Stimulated activated CD8-positive, alpha-beta memory T cell treated with anti-CD3 and anti-CD28 coated beads, Interleukin-15, amount 100 ng/mL, for 48 hours (primary cell): ENCODE results near the gene HMGB1.

Source experiments
- DNase-seq, 2 donors: peaks; one replicate each; pipeline ENCODE4 v3.0.0-alpha.2; 2020; ENCODE audit warnings: low read depth in 2 of 2

The HMGB1 gene

DNA sequence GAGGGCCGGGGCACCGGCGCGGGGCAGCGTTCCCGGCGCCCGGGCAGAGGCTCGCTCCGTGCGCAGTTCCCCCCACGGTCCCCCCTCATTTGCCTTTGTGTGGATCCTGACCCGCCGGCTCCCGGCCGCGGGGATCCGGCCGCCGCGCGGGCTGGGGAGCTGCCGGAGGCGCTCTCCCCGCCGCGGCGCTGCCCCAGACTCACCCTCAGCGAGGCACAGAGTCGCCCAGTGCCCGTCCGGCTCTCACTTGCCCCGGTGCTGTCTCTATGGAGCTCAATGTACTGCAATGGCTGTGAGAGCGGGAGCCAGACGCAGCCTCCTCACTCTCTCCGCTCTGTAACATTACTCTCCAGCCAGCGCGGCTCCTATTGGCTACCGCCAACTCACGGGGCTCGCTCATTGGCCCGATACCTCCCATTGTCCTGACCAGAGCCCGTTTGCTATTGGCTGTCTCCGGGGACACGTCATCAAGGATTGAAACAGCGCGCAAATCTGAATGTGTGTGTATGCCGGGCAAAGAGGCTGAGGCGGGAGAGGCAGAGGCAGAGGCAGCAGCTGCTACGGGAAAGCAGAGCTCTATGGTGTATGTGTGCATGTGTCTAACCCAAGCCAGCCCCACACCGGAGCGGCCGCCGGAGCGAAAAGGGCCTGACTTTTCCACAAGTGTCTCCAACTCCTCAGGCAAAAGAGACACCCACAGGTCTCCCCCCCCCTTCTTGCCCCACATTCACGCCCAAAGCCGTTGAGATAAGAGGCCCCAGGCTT is at the start of gene HMGB1:
Gene HMGB1 (minus strand): TSS at position 344 of the 765 bp plus-strand sequence. CDS start 2,256 bp downstream, outside the sequence.
- DNase-seq = peak; percentile 92 to 95

DNA sequence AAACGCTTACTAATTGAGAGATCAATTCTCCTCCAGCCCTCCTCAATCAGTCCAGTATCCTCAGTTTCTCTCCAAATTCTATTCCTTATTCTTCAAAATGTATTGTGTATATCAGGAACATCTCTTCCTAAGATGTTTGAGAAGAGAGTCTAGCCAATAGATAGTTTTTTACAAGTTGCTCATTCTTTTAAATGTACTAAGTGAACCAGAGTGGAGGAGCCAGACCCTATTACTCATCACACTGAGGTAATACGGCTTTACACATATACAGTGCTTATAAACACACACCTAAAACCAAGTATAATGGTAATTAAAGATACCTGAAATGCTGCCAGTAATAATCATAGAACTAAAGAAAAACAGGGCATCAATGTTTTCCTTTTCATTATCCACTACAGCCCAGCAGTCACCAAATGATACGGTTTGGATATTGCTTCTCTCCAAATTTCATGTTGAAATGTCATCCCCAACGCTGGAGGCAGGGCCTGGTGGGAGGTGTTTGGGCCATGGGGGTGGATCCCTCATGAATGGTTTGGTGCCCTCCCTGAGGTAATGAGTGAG is 45.2 kb upstream of the HMGB1 start:
- no peak for DNase-seq

DNA sequence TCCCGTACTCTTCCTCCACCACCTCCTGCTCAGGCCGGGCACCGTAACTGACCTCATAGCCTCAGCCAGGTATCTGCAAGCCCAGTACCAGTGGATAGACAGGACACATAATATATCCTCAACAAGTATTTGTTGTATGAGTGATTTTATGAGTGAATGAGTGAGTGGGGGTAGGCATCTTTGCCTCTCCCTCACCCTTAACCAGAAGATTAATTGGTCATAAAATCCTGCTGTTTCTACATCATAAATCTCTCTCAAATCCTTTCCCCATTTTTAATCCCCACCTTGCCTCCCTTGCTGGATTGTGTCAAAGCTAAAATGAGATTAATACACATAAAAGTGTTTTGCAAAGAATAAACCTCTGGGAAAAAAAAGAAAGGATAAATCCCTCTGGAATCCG is 44.4 kb upstream of the HMGB1 start:
- DNase-seq = no peak

DNA sequence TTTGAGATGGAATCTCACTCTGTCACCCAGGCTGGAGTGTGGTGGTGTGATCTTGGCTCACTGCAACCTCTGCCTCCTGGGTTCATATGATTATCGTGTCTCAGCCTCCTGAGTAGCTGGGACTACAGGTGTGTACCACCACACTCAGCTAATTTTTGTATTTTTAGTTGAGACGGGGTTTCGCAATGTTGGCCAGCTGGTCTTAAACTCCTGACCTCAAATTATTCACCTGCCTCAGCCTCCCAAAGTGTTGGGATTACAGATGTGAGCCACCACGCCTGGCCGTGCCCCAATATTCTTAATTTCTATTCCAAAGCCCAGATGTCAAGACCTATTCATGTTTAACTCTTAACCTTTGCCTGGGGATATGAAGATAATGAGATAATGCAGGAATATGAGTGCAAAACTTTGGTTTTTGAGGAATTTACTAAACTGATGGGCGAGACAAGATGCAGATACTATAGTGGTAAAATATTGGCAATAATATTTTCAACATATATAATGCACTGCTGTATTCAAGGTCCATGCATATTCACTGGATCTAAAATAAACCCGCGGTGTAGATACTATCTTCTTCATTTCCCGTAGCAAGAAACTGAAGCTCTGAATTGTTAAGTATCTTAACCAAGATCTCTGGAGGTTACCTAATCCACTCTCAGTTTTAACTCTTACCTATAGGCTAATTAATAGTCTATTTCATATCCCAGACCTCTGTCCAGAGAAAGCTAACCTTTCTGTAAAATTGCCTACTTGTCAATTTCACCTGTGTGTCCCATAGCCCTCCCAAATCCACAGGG is 43.7 kb upstream of the HMGB1 start:
- DNase-seq = no peak

DNA sequence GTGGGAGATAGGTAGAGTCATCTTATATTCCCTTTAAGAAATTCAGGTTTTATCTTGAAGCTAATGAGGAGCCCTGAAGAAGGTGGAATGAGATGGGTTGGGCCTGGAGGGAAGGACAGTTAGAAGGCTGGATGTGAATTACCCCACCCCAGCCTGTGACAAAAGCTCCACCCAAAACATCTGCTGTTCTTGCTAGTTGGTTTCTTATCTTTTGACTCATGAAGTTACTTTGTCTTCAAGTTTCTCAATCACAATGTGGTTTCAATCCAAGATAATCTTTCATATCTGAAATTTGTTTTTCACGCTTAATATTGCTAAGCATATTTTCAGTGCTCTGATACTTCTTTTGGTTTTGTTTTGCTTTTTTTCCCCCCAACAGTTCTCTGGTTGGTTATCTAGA is 38.3 kb upstream of the HMGB1 start:
- no peak for DNase-seq

DNA sequence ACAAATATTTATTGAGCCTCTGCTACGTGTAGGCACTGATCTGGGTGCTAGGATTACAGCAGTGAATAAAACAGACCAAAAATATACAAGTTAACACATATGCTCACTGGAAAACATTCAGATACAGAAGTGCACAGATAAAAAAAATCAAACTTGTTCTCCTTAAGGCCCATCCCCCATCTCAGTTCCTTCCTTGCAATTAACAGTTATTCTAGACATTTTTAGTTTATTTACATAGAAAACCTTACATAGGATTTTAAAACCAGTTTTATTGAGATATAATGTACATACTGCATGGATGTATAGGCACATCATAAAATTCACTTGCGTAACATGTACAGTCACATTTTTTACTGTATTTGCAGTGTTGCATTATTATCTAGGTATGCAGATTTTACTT is 36.5 kb upstream of the HMGB1 start:
- no peak for DNase-seq

DNA sequence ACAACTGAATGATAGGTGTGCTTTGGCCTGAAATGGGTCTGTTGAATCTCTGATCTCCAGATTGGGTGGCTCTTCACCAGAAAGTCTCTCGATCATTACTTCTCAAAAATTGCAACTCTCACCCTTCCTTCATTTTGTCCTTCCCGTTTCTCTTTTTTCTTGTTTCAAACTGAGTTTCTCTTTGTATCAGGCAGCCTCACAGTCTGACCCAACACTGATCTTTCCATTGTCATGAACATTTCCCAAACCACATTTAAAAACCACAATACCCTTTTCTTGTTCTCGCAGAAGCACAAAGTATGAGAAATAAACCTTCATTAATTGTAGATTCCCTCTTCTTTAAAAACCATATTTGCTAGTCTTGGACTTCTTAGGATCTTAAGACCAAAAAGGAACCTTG is 33.6 kb upstream of the HMGB1 start:
- no peak for DNase-seq

DNA sequence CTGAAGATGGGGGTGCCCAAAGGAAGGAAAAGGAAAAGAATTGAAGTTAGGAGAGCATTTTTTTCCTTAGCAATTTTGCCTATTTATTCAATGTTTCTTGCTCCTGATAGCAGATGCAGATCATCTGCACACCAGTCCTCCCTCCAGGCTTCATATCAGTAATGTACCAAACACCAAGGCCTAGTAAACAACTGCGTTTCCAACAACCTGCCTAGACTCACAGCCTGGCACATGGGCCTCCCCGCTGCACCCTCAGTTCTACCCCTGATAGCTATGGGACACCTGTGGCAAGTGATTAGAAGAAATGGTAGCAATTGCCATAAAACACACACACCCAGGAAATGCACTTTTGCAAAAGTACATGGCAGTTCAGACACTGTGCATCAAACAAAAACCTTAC is 30.4 kb upstream of the HMGB1 start:
- no peak for DNase-seq

DNA sequence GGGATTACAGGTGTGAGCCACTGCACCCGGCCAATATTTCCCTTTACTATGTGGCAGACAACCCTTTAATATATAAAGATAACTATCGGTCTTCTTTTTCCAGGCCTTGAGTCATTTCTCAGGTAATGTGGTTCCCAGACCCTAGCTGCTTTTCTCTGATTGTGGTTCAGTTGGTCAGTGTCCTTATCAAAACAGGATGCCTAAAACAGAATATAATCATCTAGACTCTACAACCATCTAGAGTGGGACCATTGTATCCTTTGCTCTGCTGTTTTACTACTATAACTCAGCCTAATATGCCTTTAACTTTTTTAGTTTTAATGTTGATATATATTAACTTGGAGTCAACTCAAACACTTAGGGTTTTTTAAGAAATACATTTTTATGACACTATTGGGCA is 30.0 kb upstream of the HMGB1 start:
- DNase-seq = no peak

DNA sequence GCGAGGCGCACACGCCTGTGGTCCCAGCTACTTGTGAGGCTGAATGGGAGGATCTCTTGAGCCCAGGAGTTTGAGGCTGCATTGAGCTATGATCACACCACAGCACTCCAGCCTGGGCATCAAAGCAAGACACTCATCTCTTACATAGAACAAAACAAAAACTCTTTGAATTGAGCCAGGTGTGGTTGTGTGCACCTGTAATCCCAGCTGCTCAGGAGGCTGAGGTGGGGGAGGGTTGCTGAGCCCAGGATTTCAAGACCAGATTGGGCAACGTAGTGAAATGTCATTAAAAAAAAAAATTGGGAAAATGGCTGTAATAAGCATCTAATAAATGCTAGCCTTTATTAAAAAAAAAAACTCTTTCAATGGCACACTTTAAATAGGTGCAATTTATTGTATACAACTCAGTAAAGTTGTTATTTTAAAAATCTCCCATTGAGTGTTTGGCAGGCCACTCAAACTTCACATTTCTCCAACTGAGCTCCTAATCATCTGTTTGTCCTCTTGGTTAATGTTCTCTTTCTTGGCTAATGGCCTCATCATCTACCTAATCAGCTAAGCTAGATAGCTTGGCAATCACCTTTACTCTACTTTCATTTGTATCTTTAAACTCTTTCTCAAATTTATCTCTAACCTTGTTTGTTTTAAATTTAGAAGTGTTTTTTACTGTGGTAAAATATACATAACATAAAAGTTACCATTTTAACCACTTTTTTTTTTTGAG is 28.1 kb upstream of the HMGB1 start:
- no peak for DNase-seq

DNA sequence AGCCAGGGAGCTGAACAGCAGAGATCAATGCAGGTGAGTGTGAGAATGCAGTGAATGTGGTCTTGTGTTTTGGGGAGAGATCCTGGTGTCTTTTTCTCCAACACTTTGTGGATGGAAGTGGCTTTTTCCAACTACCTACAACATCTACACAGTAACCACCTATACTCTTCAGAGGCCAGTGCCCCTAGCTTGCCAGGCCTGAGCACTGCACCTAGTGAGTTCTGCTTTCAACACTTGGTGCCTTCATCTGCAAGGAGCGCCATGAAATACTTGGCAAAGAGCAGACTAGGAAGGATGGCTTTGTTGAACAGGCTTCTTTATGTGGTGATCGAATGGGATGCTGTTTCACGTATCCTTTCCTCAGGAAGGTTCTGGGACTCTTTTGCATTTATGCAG is 21.3 kb upstream of the HMGB1 start:
- DNase-seq = no peak

DNA sequence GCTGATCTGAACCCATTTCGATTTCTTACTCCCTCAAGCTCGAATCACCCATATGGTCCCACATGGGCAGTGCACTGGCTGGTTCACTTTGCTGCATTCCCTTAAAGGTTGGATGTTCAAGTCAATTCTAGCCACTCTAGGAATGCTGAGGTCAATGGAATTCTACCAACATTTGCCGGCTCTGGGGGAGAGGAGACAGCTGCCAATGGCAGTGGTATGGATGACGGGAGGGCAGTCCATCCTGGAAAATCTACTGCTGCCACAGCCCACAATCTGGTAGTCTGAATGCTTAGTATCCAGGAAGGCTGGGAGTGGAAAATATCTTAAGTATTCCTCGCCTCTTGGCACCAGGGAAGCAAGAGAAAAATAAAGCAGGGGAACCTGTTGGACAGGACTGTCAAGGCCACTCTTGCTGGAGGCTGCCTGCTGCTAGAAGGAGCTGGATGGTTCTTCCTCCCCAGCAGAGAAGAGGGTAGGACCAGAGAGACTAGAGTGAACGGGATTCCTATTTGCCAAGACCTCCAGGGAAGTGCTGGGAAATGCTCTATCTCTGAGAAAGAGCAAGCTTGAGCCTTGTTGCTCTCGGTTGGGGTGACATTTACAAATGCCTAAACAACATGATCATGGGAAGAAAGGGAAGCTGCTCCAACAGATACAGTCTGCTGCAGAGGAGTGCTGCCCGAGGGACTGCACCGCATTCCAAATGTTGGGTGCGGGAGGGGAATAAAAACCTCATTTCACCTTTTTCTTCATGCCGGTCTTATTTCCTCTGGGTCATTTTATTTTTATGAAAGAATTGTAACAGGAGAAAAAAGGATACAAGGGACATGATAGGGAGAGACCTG is 20.7 kb upstream of the HMGB1 start:
- no peak for DNase-seq

DNA sequence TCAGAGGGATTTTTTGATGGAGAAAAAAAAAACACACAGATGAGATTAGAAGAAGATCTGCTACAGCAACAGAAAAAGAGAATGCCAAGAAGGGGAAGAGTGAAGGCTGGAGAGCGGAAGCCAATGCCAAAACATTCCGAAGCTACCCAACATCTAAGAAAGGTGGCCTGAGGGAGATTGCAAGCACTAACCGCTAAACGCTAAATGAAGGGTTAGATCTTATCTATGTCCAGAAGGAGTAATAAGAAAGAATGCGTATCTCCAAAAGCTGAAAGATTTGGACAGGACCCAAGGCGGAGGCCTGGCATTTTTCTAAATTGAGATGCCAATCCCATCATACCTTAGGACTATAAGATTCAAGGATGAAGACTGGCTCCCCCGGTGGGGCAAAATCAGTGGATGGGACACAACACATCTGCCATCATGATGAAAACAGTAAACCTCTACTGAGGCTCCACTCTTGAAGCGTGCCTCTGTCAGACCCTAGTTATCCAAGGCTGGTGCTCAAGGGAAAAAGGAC is 15.6 kb upstream of the HMGB1 start:
- DNase-seq = no peak

DNA sequence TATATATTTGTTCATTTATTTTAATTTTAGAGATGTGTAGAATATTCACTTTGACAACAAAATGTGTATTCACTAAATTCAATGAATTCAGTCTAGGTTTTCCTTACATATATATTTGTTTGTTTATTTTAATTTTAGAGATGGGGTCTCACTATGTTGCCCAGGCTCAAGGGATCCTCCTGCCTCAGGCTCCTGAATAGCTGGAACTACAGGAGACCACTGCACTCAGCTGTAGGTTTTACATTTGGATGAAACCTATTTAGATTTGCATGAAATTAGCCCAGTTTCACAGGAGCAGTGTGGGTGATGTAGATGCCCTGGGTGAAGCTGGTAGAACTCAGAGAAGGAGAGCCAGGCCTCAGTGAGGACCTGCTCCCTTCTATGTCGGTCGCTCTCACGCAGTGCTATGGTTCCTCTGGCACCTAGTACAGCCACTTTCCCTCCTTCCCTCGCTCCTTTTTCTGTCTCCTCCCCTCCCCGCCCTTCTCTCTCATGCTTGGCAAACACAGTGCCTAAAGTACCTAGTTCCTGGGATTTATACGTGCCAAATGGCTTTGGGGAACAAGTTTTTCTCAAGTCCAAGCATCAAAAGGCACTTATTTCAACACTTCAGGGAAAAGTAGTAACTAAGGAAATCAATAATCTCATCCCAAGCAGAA is 14.7 kb upstream of the HMGB1 start:
- DNase-seq = no peak

DNA sequence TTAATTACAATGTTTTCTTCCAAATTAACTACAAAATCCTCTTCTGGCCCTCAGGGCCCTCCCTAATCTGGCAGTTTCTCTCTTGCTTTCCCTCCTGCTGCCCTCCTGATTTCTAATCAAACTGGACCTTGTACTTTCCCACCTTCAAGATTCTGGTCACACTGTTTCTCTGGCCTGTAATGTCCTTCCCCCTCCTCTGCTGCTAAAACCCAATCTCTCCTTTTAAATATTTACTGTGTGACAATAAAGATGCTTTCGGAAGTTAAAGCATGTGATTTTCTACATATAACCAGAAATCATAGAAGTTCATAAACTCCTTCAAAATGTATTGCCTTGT is 14.1 kb upstream of the HMGB1 start:
- no peak for DNase-seq

DNA sequence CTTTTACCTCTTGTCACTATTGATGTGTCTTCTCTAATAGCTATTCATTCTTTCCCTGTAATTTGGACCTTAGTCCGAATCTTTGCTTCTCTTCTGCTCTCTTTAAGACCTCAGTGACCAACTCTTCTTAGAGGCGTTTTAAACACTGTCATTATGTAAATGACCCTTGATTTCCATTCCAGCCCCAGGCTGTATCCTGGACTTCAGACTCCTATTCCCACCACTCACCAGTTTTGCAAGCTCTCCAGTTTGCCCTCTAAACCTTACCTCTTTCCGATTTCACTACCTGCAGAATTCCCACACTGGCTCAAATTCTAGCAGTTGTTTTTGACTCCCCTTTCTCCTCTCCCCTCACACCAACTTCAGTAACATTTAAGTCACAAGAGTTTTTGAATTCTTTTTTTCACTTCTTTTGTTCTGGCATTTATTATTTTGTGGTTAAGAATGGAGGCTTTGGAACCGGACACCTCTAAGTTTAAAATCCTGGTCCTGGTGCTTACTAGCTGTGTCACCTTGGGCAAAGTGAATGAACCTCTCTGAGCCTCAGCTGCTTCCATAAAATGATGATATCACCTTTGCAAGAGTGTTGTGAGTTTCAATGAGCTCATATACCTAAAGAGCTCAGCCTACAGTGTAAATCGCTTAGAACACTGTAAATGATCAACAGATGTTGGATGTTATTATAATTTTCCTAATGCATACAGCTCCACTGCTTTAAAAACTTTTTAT is 13.6 kb upstream of the HMGB1 start:
- DNase-seq = no peak

DNA sequence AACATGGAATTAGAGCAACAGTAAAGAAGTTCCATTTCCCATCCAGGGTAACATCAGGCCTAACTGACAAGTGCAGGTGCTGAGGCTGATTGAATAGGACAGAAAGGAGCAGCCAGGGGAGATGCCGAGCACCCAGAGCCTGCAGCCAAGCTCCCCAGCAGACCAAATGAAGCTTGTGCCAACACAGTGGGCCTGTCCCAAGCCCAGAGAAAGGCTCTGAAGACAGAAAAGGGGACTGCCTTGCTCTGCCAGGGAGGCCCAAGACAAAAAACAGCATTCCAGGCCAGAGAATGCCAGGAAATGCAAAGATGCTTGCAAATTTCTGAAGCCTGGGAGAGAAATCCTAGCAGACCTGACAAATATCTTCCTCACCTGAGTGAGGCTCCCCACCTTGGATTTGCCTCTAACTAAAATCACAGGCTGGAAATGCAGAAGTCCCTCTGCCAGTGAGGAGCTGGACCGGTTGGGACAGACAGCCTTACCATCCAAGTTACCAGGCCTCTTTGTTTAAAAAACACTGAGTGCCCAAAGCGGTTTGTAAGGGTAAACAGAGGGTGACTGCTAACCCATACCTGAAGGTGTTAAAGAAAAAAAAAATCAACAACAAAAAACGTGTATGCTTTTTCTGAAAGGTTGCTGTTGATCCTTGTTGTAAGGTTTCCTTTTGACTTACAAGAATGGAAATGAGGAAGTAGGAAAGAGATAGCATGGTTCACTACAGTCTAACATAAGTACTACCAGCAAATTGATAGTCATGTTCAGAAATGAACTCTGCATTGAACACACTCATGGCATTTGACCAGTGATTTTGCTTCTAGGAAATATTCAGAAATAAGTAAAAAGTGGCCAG is 11.8 kb upstream of the HMGB1 start:
- DNase-seq = no peak

DNA sequence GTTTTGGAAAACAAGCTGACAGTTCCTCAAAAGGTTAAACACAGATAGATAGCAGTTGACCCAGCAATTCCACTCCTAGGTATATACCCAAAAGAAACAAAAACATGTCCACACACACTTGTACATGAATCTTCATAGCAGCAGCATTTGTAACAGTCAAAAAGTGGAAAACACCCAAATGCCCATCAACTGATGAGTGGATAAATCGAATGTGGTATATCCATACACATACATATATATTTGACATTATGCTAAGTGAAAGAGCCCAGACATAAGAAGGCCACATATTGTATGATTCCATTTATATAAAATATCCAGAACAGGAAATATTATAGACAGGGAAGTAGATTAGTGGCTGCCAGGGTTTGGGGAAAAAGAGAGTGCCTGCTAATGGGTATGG is 7.9 kb upstream of the HMGB1 start:
- no peak for DNase-seq

DNA sequence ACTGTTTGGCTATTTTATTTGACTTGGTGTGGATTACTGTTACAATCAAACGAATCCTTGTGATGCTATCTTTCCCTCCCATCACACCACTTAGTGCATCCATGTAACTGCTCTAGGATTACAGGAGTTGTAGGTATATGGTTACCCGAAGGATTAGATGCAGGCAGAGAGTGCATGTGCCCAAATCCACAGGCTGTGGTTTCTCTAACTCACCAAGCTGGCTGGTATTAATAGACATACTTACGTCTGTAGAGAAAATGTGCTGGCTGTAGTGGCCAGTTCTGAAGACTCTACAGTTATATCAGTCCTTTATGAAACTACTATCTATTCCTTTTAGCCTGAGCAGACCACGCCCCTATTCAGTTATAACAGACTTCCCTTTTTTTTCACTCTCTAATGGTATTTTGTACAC is 1.1 kb upstream of the HMGB1 start:
- DNase-seq = no peak
